ENCODE measurements around the gene MAP2K6.

MAP2K6 gene

DNA sequence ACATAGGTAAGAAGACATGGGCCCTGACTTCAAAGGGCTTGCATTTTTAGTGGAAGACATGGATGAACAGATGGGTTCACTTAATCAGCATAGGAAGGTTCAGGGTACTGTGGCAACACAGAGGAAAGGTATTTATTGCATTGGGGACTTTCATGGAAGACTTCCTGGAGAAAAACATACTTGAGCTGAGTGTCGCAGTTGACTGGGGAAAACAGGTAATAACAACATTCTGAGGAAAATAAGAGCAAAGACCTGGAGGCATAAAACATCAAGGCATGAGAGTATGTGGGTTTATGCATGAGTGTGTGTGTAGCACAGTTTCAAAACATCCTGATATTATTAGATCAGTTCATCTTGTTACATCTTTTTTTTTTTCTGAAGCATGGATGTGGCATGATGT, 82.7 kb downstream of the MAP2K6 start:
- DNase-seq: no peak

DNA sequence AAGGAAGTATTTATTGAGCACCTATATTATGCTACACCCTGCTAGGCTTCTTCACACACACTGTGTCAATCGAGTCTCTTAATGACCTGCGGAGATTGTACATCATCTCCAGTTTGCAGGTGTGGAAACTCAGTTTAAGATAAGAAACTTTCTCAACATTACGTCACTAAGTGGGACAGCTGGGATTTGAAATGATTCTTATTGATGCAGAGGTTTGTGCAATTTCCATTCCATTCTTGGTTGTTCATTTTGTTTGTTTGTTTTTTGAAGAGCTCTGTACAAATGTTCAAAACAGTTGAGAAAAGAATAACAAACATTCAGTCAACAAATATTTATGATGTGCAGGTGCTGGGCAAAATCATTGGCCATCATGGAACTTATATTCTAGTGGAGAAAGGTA, 84.8 kb downstream of the MAP2K6 start:
- no peak for DNase-seq

DNA sequence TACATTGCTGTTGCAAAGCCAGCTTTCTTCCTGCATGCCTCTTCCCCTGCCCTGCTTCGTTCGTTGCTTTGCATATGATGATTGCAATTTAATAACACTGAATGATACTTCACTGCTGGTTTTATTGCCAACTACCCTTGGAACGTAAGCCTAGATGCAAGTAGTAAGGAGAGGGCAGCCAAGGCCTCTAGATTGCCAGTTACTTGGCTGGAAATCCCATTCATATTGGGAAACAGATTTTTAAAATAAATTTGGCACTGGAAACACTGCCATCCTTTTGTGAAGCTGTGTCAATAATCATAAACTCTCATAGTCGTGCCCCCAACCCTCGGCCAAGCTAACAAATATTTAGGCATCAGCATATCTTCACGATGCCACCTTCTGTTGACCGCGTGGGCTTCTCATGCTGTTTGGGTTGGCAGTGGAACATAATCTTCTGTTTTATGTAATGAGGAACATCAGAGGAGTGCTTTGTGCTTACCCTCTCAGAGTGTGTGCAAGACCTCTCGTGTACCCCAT, 86.5 kb downstream of the MAP2K6 start:
- no peak for DNase-seq

DNA sequence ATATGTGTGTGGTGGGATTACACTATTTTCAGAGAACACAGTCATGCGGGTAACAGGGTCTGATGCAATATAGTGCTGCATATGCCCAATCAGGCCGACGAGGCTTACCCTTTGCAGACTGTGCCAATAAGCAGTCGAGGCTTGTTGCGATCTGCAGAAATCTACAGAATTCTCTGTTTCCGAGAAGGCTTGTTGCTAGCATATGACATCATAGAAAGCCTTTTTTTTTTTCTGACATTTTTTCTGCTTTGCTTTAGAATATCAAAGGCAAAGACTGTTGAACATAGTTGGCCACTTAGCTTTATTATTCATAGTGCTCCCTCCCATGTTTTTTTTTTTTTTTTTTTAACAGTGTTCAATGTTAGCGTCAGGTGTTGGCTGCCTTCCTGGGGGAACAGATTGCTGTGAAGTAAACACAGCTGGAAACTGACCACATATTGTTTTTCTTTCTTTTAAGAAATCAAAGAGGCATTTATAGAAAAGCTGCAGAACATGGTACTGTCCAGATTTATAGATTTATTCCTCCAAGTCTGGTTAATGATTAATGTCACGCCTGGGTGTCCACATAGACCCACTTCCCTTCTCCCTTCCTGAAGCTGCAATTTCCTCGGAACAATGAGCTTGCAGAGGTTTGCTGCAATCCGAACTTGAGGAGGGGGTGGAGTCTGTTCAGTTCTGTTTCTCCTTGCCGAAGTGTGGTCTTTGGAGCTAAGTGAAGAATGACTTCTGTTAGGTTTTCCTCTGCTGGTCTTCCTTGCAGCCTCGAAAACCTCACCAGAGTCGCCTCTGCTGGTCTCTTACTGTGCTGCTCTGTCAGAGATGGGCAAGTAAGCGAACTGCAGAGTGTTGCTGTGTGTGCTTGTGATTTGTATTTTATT, 87.3 kb downstream of the MAP2K6 start:
- no peak for DNase-seq

DNA sequence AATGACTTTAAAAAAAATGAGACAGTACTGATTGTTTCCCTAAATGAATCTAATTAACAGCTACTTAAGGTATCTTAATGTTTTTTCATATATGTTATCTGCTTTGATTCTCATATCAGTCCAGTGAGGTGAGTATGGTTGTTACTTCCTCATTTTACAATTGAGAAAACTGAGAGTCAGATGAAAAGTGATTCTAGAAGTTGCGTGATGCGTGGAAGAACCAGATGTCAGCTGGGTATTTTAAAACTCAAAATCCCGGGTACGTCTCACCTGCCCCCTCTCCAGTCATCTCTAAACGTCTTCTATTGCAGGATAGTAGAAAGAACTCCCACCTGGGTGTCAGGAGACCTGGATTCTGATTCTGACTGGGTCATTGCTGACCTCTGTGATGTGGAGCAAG, 89.2 kb downstream of the MAP2K6 start:
- DNase-seq: no peak

DNA sequence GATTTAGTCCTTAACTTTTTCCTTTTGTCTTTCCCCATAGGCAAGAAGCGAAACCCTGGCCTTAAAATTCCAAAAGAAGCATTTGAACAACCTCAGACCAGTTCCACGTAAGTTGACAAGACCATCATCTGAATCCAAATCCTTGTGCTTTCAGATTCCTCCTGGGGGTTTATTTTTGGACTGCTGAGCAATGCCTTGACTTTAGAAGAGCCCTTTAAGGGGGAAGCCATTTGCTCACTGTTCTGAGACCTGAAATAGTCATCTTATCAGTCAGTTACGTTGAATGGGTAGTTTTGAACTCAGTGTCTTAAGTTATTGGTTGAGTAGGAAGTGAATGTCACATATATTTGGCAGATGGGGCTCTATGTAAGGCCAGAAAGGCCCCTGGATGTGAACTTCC, 91.2 kb downstream of the MAP2K6 start:
- no peak for DNase-seq

DNA sequence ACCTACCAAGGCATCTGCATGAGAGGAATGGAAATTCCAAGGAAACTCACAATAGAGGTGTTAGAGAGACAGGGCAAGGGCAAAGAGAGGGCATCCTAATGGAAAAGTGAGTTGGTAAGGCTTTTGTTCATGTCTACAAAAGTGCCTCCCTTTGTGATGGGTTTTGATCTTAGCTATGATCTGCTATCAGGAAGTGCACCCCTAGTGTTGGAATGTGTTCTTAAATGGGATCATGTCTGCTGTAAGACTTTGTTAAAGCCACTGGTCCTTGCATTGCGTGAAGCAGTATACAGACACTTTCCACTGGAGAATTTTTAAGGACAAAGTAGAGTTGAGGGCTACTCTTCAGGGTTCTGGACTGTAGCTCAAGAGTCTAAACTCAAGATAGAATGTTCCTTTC, 92.0 kb downstream of the MAP2K6 start:
- DNase-seq: no peak

DNA sequence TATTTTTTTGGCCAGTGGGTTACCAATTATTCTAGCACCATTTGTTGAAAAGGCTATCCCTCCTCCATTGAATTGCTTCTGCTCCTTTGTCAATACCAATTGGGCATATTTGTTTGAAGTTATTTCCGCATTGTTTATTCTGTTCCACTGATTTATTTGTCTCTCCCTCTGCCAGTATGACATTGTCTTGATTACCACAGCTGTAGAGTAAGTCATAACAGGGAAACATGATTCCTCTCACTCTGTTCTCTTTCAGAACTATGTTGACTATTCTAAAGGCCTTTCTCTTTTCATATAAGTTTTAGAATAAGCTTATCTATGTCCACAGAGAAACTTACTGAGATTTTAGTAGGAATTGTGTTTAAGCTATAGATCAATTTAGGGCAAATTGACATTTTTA, 94.3 kb downstream of the MAP2K6 start:
- DNase-seq: no peak

DNA sequence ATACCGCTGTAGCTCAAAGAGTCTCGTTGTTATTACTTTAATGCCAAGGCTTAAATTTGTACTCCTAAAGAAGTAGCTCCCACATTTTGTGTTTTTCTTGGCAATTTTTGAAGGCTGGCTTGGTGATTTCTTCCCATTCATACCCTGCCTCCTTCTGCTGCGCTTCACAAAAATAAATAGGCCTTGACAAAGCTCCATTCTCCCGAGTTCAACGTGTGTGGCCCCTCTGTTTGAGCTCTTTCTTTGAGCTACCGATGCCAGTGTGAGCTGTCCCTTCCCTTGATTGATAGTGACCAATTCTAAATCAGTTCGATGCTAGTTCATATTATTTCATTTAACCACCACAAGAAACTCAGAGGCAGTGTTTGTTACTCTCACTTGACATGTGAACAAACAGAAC, 96.8 kb downstream of the MAP2K6 start:
- DNase-seq: no peak

DNA sequence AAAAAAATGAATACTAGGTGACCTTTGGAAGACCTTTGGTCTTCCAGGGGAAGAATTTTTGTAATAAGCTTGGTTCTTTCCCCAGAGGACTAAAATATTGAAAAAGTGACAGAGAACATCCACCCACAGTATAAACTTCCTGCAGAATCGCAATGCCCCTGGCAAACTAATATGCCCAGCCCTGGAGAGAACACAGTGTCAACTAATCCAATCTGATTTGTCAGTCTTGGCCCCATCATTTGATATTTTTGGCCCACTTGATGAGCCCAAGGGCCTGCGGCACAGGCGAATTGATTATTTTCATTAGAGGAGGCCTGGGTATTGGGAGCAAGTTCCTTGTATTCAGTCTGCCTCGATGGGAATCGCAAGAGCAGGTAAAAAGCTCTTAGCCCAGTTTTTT, 98.4 kb downstream of the MAP2K6 start:
- no peak for DNase-seq

DNA sequence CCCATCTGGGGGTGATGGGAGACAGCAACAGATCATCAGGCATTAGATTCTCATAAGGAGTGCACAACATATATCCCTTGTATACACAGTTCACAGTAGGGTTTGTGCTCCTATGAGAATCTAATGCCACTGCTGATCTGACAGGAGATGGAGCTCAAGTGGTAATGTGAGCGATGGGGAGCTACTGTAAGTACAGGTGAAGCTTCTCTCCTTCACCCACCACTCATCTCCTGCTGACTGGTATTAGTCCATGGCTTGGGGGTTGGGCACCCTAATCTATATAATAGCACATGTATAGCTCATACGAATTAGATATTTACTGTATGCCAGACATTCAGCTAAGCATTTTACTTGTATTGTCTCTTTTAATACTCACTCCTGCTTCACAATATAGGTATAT, 101.7 kb downstream of the MAP2K6 start:
- DNase-seq: no peak

DNA sequence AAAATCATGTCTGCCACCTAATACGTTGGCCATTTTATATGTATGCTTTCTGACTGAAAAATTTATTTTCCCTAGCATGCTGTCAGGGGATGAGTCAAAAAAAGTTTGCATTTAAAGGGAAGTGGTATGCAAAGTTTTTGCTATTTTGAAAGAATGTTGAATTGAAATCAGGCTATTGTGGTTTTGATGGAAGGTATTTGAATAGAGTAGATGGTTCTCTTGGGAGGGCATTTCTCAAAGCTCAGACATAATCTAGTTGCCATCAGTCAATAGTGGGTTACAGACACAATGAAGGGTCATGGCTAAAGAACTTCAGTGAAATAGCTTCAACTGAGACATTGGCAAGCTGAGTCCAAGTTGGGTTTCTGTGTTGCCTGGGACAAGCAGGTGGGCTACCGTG, 102.4 kb downstream of the MAP2K6 start:
- DNase-seq: no peak

DNA sequence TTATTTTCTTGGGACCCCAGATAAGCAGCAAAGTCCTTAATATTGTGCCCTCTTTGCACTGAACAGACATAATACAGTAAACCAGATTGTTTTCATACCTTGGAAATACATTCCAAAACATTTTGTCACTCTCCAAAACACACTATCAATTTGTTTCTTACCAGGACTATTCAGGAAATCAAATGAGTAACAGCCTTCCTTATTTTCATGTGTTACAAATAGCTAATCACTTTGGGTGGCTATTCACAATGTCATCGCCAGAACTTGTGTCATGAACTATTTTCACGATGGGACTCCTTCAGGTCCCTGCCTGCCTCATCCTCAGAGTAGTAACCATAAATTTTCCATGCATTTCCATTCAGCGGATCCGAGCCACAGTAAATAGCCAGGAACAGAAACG, 104.5 kb downstream of the MAP2K6 start:
- DNase-seq: no peak

DNA sequence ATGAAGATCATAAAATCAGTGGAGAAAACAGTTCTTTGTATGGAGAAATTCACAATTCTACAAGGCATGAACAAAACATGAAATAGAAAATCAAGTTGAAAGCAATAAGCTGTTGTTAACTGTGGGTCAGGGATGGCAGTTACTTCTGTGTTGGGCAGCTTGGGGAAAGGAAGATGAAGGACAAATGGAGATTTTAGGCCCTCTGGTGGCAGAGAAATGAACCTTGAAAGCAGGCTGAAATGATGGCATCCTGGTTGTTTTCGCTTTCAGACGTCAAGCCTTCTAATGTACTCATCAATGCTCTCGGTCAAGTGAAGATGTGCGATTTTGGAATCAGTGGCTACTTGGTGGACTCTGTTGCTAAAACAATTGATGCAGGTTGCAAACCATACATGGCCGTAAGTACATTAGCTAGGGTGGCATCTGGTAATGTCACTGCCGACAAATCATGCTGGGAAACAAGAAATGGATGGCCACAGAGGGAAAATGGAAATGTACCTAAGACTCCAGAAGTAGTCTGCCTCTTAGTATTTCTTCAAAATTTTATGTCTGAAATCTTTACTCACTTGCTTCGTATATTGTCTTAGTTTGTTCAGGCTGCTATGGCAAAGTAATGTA, 108.9 kb downstream of the MAP2K6 start:
- no peak for DNase-seq

DNA sequence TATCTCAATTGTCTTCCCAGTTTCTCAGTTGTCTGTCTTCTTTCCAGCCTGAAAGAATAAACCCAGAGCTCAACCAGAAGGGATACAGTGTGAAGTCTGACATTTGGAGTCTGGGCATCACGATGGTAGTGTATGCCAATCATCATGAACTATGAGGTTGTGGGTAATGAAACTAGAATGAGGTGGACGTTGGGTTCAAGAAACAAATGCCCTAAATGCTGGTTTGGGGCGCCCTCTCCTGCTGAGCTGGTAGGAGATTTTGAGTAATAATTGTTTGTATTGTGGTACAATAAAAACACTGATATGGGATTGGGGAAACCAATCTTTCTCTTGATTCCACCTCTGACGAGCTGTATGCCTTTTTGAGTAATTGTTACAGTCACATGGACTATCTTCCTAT, 110.4 kb downstream of the MAP2K6 start:
- no peak for DNase-seq

DNA sequence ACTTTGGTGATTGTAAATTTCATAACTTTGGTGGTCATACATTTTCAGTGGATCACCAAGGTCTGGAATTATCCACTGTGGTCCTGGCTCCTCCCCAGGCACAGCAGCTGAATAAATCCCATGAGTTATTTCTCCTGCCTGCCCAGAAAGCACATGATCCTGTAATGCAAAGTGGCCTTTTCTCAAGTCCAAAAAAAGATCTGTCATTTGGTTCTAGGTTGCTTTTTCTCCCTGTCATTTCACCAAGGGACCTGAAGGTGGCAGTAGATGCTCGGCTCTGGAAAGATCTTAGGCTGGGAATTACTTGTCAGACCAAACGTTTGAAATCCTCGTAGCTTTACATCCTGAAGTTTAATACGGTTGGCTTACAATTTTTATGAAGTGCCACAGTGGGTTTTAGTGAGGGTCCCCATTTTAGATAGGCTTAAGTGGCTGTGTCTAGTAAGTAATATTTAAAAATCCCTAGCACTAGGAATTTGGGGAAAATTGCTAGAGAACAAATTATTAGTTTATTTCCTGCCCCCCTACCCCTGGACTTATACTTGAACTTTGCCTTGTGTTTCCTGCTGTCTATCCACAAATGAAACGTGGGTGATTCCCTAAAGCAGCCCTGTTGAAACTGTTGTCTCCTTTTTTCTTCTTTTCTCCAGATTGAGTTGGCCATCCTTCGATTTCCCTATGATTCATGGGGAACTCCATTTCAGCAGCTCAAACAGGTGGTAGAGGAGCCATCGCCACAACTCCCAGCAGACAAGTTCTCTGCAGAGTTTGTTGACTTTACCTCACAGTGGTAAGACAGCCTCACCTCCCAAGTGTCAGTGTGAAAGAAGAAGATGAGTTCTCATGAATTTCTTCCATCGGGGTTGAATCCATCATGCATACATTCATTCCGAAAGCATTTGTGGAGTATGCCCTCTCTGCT, 111.7 kb downstream of the MAP2K6 start:
- no peak for DNase-seq

DNA sequence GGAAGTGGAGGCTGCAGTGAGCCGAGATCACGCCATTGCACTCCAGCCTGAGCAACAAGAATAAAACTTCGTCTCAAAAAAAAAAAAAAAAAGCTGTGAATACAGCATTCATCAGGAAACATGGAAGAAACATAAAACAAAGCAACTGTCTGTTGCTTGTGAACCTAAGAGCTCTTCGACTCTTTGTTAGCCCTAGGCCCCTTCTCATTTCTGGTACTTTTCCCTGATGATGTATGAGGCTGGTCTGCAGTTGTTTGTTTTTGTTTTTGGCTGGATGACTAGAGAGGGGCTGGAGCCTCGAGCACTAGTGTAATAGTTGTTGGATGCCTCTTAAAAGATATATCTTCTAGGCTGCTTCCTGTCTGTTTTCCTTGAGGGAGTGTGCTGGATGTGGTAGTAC, 113.5 kb downstream of the MAP2K6 start:
- DNase-seq: no peak

DNA sequence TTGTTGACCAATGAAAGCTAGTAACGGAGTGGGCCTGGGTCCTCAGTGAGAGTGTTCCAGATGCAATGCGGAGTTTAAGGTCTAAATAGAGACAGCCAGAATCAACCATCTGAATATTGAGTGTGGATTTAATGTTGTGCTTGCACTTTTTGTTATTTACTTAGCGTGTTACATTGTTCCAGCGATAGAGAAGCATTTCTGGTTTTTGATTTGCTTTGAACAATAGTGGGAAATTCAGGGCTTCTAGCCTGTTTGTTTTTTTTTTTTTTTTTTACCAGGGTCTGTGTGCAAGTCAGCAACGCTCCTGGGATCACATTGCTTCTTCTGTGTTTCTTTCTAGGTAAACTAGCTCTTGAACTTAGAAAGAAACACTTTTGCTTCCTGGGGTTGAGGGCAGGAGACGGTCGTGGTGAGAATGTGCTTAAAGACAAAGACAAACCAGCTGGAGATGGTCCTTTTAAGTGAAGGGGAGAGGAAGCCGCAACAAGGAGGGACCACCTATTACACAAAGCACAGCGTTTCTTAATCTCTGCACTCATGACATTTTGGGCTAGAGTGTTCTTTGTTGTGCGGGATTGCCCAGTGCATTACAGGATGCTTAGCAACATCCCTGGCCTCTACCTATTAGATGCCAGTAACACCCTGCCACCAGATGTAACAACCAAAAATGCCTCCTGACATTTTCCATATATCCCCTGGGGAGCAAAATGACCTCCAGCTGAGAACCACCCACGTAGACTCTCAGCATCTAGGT, 119.2 kb downstream of the MAP2K6 start:
- no peak for DNase-seq

DNA sequence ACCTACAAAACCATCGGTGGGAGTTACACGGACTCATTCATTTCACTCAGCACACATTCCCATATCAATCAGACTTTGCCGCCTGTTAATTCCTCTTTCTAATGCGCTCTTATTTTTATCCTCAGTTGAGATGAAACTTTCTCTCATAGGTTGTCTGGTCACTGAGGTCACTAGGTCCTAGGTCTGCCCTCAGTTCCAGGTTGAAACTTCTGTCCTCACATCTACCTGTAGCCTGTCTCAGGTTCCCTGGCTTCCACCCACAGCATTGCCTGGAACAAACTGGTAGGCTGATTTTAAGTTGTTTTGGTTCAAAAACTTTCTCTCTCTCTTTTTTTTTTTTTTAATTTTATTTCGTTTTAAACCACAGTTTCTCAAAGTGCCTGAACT, 119.7 kb downstream of the MAP2K6 start:
- DNase-seq: no peak

DNA sequence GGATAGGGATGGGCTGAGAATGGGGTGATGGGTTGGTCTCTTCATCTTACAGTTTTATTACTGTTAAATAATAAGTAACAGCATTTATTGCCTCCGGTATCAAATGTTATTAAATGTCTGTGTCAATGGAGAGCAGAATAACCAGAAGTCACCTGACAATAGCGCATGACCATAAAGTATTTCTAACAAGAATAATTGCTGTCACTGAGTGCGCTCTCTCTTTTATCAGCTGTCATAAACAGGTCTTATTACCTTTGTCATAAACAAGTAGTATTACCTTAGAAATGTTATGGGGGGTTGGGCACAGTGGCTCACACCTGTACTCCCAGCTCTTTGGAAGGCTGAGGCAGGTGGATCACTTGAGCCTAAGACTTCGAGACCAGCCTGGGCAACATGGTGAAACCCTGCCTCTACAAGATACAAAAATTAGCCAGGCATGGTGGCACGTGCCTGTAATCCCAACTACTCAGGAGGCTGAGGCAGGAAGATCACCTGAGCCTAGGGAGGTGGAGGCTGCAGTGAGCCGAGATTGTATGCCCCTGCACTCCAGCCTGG, 120.6 kb downstream of the MAP2K6 start:
- DNase-seq: no peak

DNA sequence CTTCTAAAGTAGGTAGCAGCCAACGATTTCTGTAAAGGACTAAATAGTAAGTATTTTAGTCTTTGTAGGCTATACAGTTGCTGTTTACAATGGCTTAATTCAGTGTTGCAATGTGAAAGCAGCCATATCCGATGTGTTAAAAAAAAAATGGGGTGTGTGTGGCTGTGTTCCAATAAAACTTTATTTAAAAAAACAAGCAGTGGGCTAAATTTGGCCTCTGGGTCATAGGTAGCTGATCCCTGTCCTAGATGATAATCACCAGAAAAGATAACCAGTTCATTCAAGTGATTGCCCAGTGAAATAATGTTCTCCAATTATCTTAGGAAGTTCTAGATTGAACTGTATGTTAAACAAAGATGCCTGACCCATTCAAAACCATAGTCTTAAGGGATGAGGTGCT, 124.3 kb downstream of the MAP2K6 start:
- no peak for DNase-seq

DNA sequence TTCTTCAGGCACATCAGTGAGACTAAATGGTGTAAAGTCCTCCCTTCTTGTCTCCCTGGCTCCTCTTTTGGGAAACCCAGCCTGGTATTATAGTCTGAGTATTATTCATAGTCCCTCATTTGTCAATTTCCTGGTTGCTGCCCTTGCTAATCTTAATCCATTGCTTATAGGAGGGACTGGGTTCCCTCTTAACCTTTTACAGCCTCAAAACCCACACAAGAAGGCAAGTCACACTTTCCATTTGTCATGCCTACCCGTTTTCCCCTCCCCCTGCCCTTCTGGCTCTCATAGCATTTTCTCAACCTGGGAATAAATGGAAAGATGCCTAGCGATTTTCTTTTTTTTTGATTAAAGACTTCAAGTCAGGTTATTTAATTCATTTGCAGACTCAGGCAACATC, 124.8 kb downstream of the MAP2K6 start:
- DNase-seq: no peak

Data from GOT3 (cell line).